GM23338 (cell line): ENCODE data around the gene TBC1D32. TPM values are rescaled to one million over a fixed set of nuclear protein-coding genes. Genes with fewer than 3 reads are reported as not detected.
"Not testable (repeated sequence)": the region's sequence is repeated elsewhere in the genome, so short reads cannot be mapped to it uniquely, and the experiment has no call there.

Source experiments
- ATAC-seq: fragments of 200-7000 bp; cut with Tn5 transposase; 3 replicates; pipeline ENCODE4 v1.9.1; 2020
- DNase-seq: peaks from one replicate; pipeline ENCODE4 v3.0.0-alpha.2; 2015; ENCODE audit warnings: low spot score
- H2AFZ ChIP-seq: fragments of 200-600 bp; sonication (generic); 2 replicates; pipeline ENCODE4 v1.8.0; 2016; ENCODE audit warnings: antibody characterized with exemption, mild to moderate bottlenecking, moderate library complexity
- H3F3A ChIP-seq: fragments of 200-600 bp; sonication (generic); replicated peaks from 2 replicates; pipeline ENCODE4 v1.8.0; 2017; ENCODE audit warnings: antibody characterized with exemption, mixed run types, low read depth
- H3K27ac ChIP-seq: fragments of 200-600 bp; sonication (generic); 2 replicates; pipeline ENCODE4 v1.6.1; 2016; ENCODE audit warnings: low read depth
- H3K27me3 ChIP-seq: fragments of 200-600 bp; sonication (generic); 2 replicates; pipeline ENCODE4 v1.8.0; 2016; ENCODE audit warnings: mild to moderate bottlenecking, mixed run types, moderate library complexity; ENCODE audit not compliant: insufficient read depth
- H3K36me3 ChIP-seq: fragments of 200-600 bp; sonication (generic); 2 replicates; pipeline ENCODE4 v1.8.0; 2016; ENCODE audit warnings: mild to moderate bottlenecking; ENCODE audit not compliant: insufficient read depth
- H3K4me1 ChIP-seq: fragments of 200-600 bp; sonication (generic); 2 replicates; pipeline ENCODE4 v1.8.0; 2016; ENCODE audit warnings: mild to moderate bottlenecking, moderate library complexity; ENCODE audit not compliant: insufficient read depth
- H3K4me2 ChIP-seq: fragments of 200-600 bp; sonication (generic); 2 replicates; pipeline ENCODE4 v1.7.1; 2017; ENCODE audit warnings: mixed run types
- H3K4me3 ChIP-seq: fragments of 200-600 bp; sonication (generic); 2 replicates; pipeline ENCODE4 v1.6.1; 2016; ENCODE audit warnings: mixed run types
- H3K79me2 ChIP-seq: fragments of 200-600 bp; sonication (generic); replicated peaks from 2 replicates; pipeline ENCODE4 v1.8.0; 2017; ENCODE audit warnings: mild to moderate bottlenecking; ENCODE audit not compliant: insufficient read depth
- H3K9me2 ChIP-seq: fragments of 200-600 bp; sonication (generic); 2 replicates; pipeline ENCODE4 v1.8.0; 2017; ENCODE audit not compliant: insufficient read depth
- H4K20me1 ChIP-seq: fragments of 200-600 bp; sonication (generic); replicated peaks from 2 replicates; pipeline ENCODE4 v1.8.0; 2017; ENCODE audit warnings: mild to moderate bottlenecking; ENCODE audit not compliant: insufficient read depth
- H3K27ac Mint-ChIP-seq: 2 replicates; pipeline ENCODE4 v1.8.0; 2020; ENCODE audit warnings: inconsistent platforms, mild to moderate bottlenecking, moderate library complexity, mixed read lengths
- H3K27me3 Mint-ChIP-seq: 3 replicates; pipeline ENCODE4 v1.8.0; 2022; ENCODE audit warnings: low read depth, mild to moderate bottlenecking, moderate library complexity, mixed read lengths, inconsistent platforms; ENCODE audit not compliant: insufficient read depth, poor library complexity
- H3K36me3 Mint-ChIP-seq: 3 replicates; pipeline ENCODE4 v1.8.0; 2021; ENCODE audit warnings: low read depth, mild to moderate bottlenecking, inconsistent platforms, moderate library complexity, mixed read lengths
- H3K4me1 Mint-ChIP-seq: 3 replicates; pipeline ENCODE4 v1.8.0; 2020; ENCODE audit warnings: mild to moderate bottlenecking, inconsistent platforms, mixed read lengths
- H3K4me3 Mint-ChIP-seq: 3 replicates; pipeline ENCODE4 v1.8.0; 2021; ENCODE audit warnings: moderate library complexity, mild to moderate bottlenecking, inconsistent platforms, mixed read lengths
- H3K9me3 Mint-ChIP-seq: 3 replicates; pipeline ENCODE4 v1.8.0; 2020; ENCODE audit warnings: moderate library complexity, mild to moderate bottlenecking, inconsistent platforms, mixed read lengths
- EZH2phosphoT487 ChIP-seq: fragments of 200-600 bp; sonication (generic); IDR thresholded peaks from one replicate; pipeline ENCODE4 v1.8.1; 2018; ENCODE audit warnings: antibody characterized with exemption; ENCODE audit not compliant: unreplicated experiment
- polyA plus RNA-seq: library from polyadenylated mRNA; unstranded; fragments of >200 nt; fragmentation: Nextera tagmentation; extraction: Ambion mirVana; gene quantifications from 2 replicates; pipeline ENCODE4 v1.2.1, GENCODE V29; 2016
- total RNA-seq: library from RNA; depleted of rRNA; stranded (reverse); fragments of >200 nt; shearing (Covaris generic); gene quantifications from 2 replicates; pipeline ENCODE4 v1.2.3, GENCODE V29; 2014
- TF ChIP-seq, protein P1 (sequence below): IDR thresholded peaks from one replicate; pipeline ENCODE4 v1.6.1; 2018; ENCODE audit warnings: antibody characterized with exemption; ENCODE audit not compliant: unreplicated experiment

The TBC1D32 gene
- total and polyA plus RNA-seq, 2 experiments from 2014 or later: 8.9 to 10.4 TPM

DNA sequence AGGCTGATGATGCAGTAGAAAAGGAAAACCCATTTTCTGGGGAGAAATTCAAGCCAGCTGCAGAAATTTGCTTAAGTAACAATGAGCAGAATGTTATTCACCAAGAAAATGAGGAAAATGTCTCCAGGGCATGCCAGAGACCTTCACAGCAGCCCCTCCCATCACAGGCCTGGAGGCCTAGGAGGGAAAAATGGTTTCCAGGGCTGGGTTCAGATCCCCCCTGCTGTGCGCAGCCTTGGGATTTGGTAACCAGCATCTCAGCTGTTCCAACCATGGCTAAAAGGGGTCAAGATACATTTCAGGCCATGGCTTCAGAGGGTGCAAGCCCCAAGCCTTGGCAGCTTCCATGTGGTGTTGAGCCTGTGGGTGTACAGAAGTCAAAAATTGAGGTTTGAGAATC is 265.5 kb downstream of the TBC1D32 start:
- not testable (repeated sequence) for H4K20me1 ChIP-seq, H3K4me1 Mint-ChIP-seq, H3K4me1 ChIP-seq, H2AFZ ChIP-seq, H3F3A ChIP-seq, H3K27ac Mint-ChIP-seq, H3K36me3 ChIP-seq, H3K4me3 Mint-ChIP-seq, H3K79me2 ChIP-seq, H3K4me3 ChIP-seq, H3K27me3 Mint-ChIP-seq, H3K9me2 ChIP-seq, H3K4me2 ChIP-seq, ATAC-seq, H3K27me3 ChIP-seq, H3K27ac ChIP-seq, DNase-seq
- Mint-ChIP-seq H3K9me3 (peaks cover 54% of the 10 kb centered on the region), H3K36me3 (peaks cover 37% of the 10 kb centered on the region)

DNA sequence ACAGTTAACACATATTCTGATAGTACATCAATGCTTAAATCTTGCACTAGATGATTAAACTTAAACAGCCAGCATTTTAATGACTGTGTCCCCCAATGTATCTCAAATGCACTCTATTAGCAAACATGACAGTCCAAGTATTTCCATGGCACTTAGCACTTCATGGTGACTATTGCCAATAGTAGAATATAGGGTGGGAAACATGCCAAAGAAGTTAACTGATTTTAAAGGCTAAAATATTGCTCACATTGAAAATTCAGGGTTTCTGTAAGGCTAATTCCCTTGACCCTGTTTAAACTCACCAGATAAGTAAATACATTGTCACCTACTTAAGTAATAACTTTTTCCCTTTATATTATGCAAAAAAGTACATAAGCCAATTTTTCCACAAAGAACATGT is 266.9 kb downstream of the TBC1D32 start:
- Mint-ChIP-seq H3K27me3 (peaks cover 2% of the 10 kb centered on the region), H3K4me3 (no peak overlapping the region), H3K9me3 (peaks cover 63% of the 10 kb centered on the region), H3K27ac (no peak overlapping the region), H3K4me1 (no peaks in the 10 kb centered on the region), H3K36me3 (peaks cover 39% of the 10 kb centered on the region)
- H4K20me1 ChIP-seq: no peaks in the 10 kb centered on the region
- no peaks in the 10 kb centered on the region for H3F3A ChIP-seq
- H3K79me2 ChIP-seq: no peaks in the 10 kb centered on the region
- no peaks in the 10 kb centered on the region for H3K4me1 ChIP-seq
- H3K4me3 ChIP-seq: no peak overlapping the region
- no peak overlapping the region for H3K27ac ChIP-seq
- DNase-seq (no peak), ATAC-seq (no peak)
- H3K36me3 ChIP-seq: peaks cover 7% of the 10 kb centered on the region; the same call in 1 of the 2 replicates
- no peaks in the 10 kb centered on the region for H3K9me2 ChIP-seq
- no peaks in the 10 kb centered on the region for H3K27me3 ChIP-seq
- H2AFZ ChIP-seq: no peak overlapping the region
- TF ChIP-seq, protein P1, sequence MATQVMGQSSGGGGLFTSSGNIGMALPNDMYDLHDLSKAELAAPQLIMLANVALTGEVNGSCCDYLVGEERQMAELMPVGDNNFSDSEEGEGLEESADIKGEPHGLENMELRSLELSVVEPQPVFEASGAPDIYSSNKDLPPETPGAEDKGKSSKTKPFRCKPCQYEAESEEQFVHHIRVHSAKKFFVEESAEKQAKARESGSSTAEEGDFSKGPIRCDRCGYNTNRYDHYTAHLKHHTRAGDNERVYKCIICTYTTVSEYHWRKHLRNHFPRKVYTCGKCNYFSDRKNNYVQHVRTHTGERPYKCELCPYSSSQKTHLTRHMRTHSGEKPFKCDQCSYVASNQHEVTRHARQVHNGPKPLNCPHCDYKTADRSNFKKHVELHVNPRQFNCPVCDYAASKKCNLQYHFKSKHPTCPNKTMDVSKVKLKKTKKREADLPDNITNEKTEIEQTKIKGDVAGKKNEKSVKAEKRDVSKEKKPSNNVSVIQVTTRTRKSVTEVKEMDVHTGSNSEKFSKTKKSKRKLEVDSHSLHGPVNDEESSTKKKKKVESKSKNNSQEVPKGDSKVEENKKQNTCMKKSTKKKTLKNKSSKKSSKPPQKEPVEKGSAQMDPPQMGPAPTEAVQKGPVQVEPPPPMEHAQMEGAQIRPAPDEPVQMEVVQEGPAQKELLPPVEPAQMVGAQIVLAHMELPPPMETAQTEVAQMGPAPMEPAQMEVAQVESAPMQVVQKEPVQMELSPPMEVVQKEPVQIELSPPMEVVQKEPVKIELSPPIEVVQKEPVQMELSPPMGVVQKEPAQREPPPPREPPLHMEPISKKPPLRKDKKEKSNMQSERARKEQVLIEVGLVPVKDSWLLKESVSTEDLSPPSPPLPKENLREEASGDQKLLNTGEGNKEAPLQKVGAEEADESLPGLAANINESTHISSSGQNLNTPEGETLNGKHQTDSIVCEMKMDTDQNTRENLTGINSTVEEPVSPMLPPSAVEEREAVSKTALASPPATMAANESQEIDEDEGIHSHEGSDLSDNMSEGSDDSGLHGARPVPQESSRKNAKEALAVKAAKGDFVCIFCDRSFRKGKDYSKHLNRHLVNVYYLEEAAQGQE: no peak
- no peak overlapping the region for H3K4me2 ChIP-seq

DNA sequence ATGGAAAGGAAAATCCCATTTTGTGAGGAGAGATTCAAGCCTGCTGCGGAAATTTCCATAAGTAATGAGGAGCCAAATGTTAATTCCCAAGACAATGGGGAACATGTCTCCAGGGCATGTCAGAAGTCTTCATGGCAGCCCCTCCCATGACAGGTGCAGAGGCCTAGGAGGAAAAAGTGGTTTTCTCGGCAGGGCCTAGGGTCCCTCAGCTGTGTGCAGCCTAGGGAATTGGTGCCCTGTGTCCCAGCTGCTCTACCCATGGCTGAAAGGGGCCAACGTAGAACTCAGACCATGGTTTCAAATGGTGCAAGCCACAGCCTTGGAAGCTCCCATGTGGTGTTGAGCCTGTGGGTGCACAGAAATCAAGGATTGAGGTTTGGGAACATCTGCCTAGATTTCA is 269.9 kb downstream of the TBC1D32 start:
- no peak for ATAC-seq
- H3K4me1 Mint-ChIP-seq: no peaks in the 10 kb centered on the region

More for the DNA sequence above, 269.9 kb downstream of the TBC1D32 start:
- H3K4me3 Mint-ChIP-seq: no peak overlapping the region
- H3K27ac Mint-ChIP-seq: no peak overlapping the region
- Histone ChIP-seq H3K36me3 (no peaks in the 10 kb centered on the region), H3K4me1 (no peaks in the 10 kb centered on the region), H3K27ac (no peak overlapping the region), H3K79me2 (no peaks in the 10 kb centered on the region), H3K9me2 (no peaks in the 10 kb centered on the region), H4K20me1 (no peaks in the 10 kb centered on the region), H3K4me3 (no peak overlapping the region), H3K27me3 (no peaks in the 10 kb centered on the region), H2AFZ (no peak overlapping the region), H3F3A (no peaks in the 10 kb centered on the region), H3K4me2 (no peak overlapping the region)
- TF ChIP-seq EZH2phosphoT487: no peak
- H3K9me3 Mint-ChIP-seq: peaks cover 55% of the 10 kb centered on the region
- H3K36me3 Mint-ChIP-seq: peaks cover 33% of the 10 kb centered on the region
- DNase-seq: no peak
- peaks cover 2% of the 10 kb centered on the region for H3K27me3 Mint-ChIP-seq
